Measurements from ENCODE around the gene ANKRD23.

- TF ChIP-seq TEAD4 (IDR thresholded peaks at IDR 0.05) (no peak), CREB1 (IDR thresholded peaks at IDR 0.05; ENCODE audit: low read depth) (no peak), REST (IDR thresholded peaks at IDR 0.05; ENCODE audit: low read depth) (no peak), EP300 (IDR thresholded peaks at IDR 0.05; ENCODE audit: borderline replicate concordance) (no peak), TAF1 (IDR thresholded peaks at IDR 0.05; ENCODE audit: low read depth) (no peak), ZBTB7A (IDR thresholded peaks at IDR 0.05; ENCODE audit: low read depth) (no peak), USF1 (IDR thresholded peaks at IDR 0.05) (no peak)
Measured at GRCh38 chr2:96848264-96848663, 4.4 kb upstream of the ANKRD23 start.
